Transverse colon (tissue), 4 donors: ENCODE measurements around the gene KLHL25.

Experiments used
- CTCF ChIP-seq, 5 experiments: fragments of 200-600 bp in 3 of 5; fragments of 450-650 bp in 2 of 5; sonication (generic) in 3 of 5; IDR thresholded peaks; 1 replicate in 2 of 5; 2 replicates in 3 of 5; pipeline ENCODE4 v1.5.1; 2016 to 2017; ENCODE audit warnings: antibody characterized with exemption in 5 of 5, inconsistent platforms in 3 of 5, mild to moderate bottlenecking in 2 of 5, moderate library complexity in 1 of 5
- EP300 ChIP-seq: sonication (generic); formaldehyde crosslinking; IDR thresholded peaks from one replicate; pipeline ENCODE4 v1.6.1; 2017; ENCODE audit warnings: antibody characterized with exemption, low read depth
- POLR2A ChIP-seq: fragments of 450-650 bp; IDR thresholded peaks from one replicate; pipeline ENCODE4 v1.6.1; 2016; ENCODE audit warnings: antibody characterized with exemption, mild to moderate bottlenecking, moderate library complexity
- POLR2AphosphoS5 ChIP-seq, 3 donors: sonication (generic); formaldehyde crosslinking; IDR thresholded peaks; one replicate each; pipeline ENCODE4 v1.6.1; 2016; ENCODE audit warnings: antibody characterized with exemption in 3 of 3

- TF ChIP-seq CTCF (IDR thresholded peaks at IDR 0.05), result no peak
- TF ChIP-seq POLR2A, result no peak
- TF ChIP-seq EP300, result no peak
- no peak for TF ChIP-seq POLR2AphosphoS5 (IDR thresholded peaks at IDR 0.05)
Observed at GRCh38 chr15:85828874-85829273, 34.1 kb upstream of the KLHL25 start.
